GM12874 (cell line): ENCODE data around the gene NUP133.

ENCODE experiments used
- TF ChIP-seq, protein P1 (sequence below): IDR thresholded peaks from 2 replicates; pipeline ENCODE4 v1.5.1; 2011; ENCODE audit warnings: low read depth, mild to moderate bottlenecking, control low read depth, low read length, moderate library complexity; ENCODE audit not compliant: insufficient read depth

The NUP133 gene

DNA sequence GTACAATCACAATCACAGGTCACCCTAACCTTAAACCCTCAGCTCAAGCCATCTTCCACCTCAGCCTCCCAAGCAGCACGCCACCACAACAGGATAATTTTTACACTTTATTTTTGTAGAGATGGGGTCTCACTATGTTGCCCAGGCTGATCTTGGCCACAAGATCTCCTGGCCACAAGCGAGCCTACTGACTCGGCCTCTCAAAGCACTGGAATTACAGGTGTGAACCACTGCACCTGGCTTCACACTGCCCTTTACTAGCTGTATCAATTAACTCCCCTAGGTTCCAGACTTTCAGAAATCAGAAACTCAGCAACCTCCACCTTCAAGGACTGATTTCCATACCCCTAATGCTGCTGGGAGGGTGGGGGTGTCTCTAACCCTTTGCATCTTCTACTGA, 37.0 kb downstream of the NUP133 start:
- TF ChIP-seq, protein P1, sequence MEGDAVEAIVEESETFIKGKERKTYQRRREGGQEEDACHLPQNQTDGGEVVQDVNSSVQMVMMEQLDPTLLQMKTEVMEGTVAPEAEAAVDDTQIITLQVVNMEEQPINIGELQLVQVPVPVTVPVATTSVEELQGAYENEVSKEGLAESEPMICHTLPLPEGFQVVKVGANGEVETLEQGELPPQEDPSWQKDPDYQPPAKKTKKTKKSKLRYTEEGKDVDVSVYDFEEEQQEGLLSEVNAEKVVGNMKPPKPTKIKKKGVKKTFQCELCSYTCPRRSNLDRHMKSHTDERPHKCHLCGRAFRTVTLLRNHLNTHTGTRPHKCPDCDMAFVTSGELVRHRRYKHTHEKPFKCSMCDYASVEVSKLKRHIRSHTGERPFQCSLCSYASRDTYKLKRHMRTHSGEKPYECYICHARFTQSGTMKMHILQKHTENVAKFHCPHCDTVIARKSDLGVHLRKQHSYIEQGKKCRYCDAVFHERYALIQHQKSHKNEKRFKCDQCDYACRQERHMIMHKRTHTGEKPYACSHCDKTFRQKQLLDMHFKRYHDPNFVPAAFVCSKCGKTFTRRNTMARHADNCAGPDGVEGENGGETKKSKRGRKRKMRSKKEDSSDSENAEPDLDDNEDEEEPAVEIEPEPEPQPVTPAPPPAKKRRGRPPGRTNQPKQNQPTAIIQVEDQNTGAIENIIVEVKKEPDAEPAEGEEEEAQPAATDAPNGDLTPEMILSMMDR, result no peak

DNA sequence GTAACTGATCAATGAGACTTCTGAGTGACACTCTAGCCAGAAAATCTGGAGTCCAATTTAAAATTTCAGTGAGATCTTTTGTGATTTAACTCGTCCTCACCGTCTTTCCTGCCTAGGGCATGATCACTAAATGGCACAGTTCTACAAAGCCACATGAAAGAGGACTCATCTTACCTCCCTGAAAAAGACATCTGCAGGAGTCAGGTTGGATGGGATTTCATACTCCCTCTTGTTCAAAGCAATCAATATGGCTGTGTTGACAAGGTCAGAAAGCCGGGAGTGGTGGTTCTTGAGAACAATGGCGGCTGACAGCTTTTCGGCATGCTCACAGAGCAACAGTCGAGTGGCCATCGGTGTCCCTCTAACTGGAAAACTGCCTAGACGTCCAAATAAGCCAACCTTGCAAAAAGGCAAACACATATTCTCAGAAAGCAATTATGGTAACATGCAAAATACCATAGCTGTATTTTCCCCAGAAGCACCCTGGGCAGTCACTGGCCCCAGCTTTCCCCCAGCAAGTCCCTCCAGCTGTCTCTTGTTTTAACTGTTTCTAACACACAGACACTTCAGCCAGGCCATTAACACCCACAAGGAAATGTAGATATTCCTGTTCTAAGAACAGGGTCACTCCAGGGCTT, 37.6 kb downstream of the NUP133 start:
- TF ChIP-seq, protein P1, result no peak

DNA sequence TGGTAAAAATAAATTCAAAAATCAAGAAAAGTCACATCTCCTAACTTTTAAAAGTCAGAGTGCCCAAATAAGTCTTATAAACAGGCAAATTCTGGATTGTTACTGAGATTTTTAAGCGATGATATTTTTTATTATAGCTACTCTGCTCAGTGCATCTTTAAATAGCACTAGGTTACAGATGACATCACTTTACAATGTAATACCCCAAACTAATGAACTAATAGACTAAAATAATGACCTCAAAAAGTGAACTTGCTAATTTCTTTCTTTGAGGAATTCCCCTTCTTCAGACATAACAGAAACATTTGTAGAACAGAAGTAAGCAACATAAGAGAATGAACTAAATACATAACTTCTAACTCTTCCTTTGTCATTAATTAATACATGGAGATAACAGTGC, 41.3 kb downstream of the NUP133 start:
- TF ChIP-seq, protein P1, result no peak

DNA sequence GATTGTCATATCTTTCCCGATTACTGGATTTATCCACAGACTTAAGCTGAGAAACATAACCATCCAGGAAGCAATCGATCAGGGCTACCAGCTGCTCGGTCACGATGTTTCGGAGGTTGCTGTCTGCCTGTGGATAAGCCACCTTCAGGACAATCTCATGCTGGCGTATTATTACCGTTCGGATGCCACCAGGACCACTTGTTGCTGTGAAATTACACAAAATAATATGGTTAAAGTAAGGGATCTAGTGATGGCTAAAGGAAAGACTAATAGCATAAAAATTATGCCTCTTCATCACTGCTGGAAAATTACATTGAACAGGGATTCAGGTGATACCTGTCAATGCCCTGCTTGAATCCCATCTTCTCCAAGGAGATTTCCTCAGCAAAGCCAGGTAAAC, 43.5 kb downstream of the NUP133 start:
- TF ChIP-seq, protein P1, result no peak

DNA sequence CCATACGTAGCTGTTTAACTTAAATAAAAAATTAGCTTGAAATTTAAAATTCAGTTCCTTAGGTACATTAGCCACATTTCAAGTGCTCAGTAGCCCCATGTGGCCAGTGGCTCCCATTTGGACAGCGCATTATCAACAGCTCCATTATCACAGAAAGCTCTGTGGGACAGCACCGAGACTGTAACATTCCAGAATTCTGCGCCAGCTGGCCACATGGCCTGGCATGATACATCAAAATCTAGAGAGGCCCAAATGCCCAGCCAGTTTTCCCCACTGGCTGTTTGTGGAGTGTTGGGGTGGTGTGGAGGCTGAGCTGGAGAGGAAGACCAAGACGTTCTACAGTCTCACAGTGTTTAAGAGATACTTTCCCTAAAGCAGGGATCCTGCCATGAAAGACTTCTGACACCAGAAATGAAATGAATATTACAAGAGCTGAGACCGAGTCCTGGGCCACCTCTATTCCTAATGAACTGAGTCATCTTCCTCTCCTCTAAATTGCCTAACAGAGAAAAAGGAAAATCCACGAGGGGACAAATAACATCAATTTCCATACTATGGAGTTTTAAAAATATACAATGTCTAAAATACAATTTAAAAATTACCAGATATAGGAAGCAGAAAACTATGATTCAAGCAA, 47.0 kb downstream of the NUP133 start:
- TF ChIP-seq, protein P1, result no peak

DNA sequence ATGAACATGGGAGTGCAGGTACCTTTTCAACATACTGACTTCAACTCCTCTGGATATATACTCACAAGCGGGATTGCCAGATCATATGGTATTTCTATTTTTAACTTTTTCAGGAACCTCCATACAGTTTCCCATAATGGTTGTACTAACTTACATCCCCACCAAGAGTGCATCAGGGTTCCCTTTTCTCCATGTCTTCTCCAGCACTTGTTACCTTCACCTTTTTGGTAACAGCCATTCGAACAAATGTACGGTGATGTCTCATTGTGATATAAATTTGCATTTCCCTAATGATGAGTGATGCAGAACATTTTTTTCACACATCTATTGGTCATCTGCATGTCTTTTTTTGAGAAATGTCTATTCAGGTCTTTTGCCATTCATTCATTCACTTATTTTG, 48.3 kb downstream of the NUP133 start:
- TF ChIP-seq, protein P1, result no peak

DNA sequence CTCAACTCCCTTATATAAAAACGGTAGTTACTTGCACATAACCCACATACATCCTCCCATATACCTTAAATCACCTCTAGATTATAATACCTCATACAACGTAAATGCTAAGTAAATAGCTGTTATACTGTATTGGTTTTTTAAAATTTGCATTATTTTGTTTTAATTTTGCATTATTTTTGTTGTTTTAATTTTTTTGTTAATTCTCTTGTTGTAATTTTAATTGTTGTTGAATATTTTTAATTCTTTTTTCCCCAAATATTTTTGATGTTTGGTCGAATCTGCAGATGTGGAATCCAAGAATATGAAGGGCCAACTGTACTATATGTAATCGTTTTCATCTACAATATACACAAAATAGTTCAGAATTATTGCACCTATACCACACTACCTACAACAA, 50.7 kb downstream of the NUP133 start:
- TF ChIP-seq, protein P1, result no peak

DNA sequence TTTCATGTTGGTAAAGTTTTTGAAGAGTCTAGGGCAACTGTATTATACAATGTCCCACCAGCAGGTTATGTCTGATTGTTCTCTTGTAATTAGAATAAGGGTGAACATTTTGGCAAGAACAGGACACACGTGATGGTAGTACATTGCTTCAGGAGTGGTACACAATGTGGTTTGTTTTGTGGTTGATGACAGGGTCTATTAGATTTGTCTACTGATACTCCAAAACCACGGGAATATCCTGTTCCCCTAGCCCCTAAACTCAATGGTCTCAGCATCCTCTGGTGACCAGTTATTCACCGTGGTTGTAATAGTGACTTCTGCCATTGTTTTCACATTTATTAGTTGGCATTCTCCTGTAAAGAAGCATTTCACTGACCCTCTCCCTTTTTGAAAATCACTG, 52.1 kb downstream of the NUP133 start:
- TF ChIP-seq, protein P1, result no peak
